ENCODE results near the gene TRAF3IP1. TPM values are rescaled to one million over a fixed set of nuclear protein-coding genes. Genes with fewer than 3 reads are reported as not detected.

The TRAF3IP1 gene
- total RNA-seq, 1 experiment from 2014 or later, result 8.2 TPM

DNA sequence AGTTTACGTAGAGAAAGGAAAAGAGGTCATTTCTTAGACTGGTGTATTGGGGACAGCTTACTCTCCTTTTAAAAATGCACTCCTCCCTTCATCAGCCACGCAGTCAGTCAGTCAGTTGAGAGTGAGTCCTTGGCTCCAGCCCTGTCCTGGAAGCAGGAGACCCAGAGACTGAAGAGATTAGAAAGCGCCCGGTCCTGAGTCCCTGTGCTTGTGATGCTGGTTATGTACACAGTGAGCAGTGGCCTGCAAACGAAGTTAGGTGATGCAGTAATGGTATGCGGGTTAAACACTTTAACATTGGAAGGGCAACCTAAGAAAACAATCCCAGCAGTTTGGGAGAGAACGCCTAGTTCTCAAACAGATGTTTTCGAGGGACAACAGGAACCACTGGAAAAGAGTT lies 100.1 kb downstream of the TRAF3IP1 start:
- no TSS peak for BruUV-seq (replicated peaks)
- intact Hi-C loops (cut with micrococcal nuclease), result no loop called here
- DNase-seq (no peak), ATAC-seq (no peak)
- H3K9ac ChIP-seq (ENCODE audit: low read length), result no peak overlapping the region
- no peak overlapping the region for H3K27ac ChIP-seq (ENCODE audit: low read length)
- peaks cover 4% of the 10 kb centered on the region; the same call in 1 of the 2 replicates for H3K9me3 ChIP-seq (ENCODE audit: low read length)
- no peaks in the 10 kb centered on the region; the same call in 1 of the 2 replicates for H3K36me3 ChIP-seq (ENCODE audit: low read depth, low read length)
- no peak overlapping the region for H2AFZ ChIP-seq (ENCODE audit: low read length)
- no peaks in the 10 kb centered on the region for H3K27me3 ChIP-seq (ENCODE audit: low read length)
- TF ChIP-seq, protein P1, sequence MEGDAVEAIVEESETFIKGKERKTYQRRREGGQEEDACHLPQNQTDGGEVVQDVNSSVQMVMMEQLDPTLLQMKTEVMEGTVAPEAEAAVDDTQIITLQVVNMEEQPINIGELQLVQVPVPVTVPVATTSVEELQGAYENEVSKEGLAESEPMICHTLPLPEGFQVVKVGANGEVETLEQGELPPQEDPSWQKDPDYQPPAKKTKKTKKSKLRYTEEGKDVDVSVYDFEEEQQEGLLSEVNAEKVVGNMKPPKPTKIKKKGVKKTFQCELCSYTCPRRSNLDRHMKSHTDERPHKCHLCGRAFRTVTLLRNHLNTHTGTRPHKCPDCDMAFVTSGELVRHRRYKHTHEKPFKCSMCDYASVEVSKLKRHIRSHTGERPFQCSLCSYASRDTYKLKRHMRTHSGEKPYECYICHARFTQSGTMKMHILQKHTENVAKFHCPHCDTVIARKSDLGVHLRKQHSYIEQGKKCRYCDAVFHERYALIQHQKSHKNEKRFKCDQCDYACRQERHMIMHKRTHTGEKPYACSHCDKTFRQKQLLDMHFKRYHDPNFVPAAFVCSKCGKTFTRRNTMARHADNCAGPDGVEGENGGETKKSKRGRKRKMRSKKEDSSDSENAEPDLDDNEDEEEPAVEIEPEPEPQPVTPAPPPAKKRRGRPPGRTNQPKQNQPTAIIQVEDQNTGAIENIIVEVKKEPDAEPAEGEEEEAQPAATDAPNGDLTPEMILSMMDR (conservative IDR thresholded peaks at IDR 0.05; ENCODE audit: low read depth, low read length), result no peak
- TF ChIP-seq EZH2phosphoT487 (IDR thresholded peaks at IDR 0.05; ENCODE audit: borderline replicate concordance, low read length) (no peak), EZH2 (IDR thresholded peaks at IDR 0.05; ENCODE audit: low read length, unreplicated experiment) (no peak)
- POLR2A ChIA-PET (ENCODE audit: unreplicated experiment), result no interaction called here
- H3F3A ChIP-seq (ENCODE audit: low read length, unreplicated experiment), result no peaks in the 10 kb centered on the region
- no peaks in the 10 kb centered on the region for H3K79me2 ChIP-seq (ENCODE audit: low read length)
- H3K9me2 ChIP-seq (replicated peaks; ENCODE audit: low read length), result no peaks in the 10 kb centered on the region
- peaks cover 4% of the 10 kb centered on the region; the same call in 1 of the 2 replicates for H3K4me1 ChIP-seq (ENCODE audit: insufficient read depth, low read length)
- H3K4me2 ChIP-seq (ENCODE audit: low read length), result no peak overlapping the region
- no peak overlapping the region for H3K4me3 ChIP-seq (ENCODE audit: low read length)
- CTCF ChIA-PET, result no interaction called here
- no peaks in the 10 kb centered on the region for H4K20me1 ChIP-seq (ENCODE audit: low read length)

DNA sequence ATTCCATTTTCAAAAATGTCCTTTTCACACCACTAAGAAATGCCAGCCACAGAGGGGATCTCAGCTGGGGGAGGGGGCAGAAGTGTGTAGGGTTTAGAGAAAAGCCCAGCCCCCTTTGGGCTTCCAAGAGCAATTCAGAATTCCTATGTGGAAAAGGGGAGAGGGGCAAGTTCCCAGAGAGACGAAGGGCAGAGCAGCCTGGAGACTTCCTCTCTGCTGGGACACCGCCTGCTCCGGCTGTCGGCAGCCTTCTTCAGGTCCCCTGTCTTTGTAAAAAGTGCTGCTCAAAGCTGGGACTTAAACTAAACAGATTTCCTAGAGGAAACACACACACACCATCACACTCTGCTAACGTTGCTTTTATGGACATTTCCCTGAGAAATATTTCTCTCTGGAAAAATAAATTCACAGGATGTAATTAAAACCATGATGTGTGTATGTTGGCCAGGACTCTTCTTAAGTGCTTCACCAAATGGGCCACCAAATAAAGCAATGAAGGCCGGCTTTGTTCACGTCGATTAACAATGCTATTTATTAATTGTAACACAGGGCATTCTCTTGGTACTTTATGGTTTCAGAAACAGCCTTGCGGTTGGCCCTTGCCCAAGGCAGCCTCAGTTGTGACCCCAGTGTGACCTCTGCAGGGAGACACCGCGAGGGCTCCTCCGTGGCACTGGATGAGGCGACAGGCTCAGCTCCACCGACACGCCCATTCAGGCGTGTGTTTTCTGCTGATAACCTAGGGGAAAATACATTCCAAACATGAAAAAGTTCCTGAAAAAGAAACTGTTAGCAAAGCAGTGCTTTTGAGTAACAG lies 100.8 kb downstream of the TRAF3IP1 start:
- H3K4me3 ChIP-seq (ENCODE audit: low read length), result no peak overlapping the region
- H3K79me2 ChIP-seq (ENCODE audit: low read length), result no peaks in the 10 kb centered on the region
- BruUV-seq (replicated peaks), result no TSS peak
- ATAC-seq (no peak), DNase-seq (no peak)
- no peak overlapping the region for H2AFZ ChIP-seq (ENCODE audit: low read length)
- TF ChIP-seq, protein P1 (conservative IDR thresholded peaks at IDR 0.05; ENCODE audit: low read depth, low read length), result no peak
- TF ChIP-seq EZH2phosphoT487 (IDR thresholded peaks at IDR 0.05; ENCODE audit: borderline replicate concordance, low read length), result no peak
- no peaks in the 10 kb centered on the region for H3K36me3 ChIP-seq (ENCODE audit: low read depth, low read length)
- no peaks in the 10 kb centered on the region for H3K9me2 ChIP-seq (replicated peaks; ENCODE audit: low read length)
- H3K4me2 ChIP-seq (ENCODE audit: low read length), result no peak overlapping the region
- no peaks in the 10 kb centered on the region for H3F3A ChIP-seq (ENCODE audit: low read length, unreplicated experiment)
- intact Hi-C loops (cut with micrococcal nuclease), result no loop called here
- no peak overlapping the region for H3K27ac ChIP-seq (ENCODE audit: low read length)
- no peak overlapping the region for H3K9ac ChIP-seq (ENCODE audit: low read length)
- ChIA-PET CTCF (no interaction called here), POLR2A (ENCODE audit: unreplicated experiment) (no interaction called here)
- H3K4me1 ChIP-seq (ENCODE audit: insufficient read depth, low read length), result peaks cover 4% of the 10 kb centered on the region; the same call in 1 of the 2 replicates
- H3K9me3 ChIP-seq (ENCODE audit: low read length), result no peaks in the 10 kb centered on the region
- H3K27me3 ChIP-seq (ENCODE audit: low read length), result no peaks in the 10 kb centered on the region
- H4K20me1 ChIP-seq (ENCODE audit: low read length), result no peaks in the 10 kb centered on the region

DNA sequence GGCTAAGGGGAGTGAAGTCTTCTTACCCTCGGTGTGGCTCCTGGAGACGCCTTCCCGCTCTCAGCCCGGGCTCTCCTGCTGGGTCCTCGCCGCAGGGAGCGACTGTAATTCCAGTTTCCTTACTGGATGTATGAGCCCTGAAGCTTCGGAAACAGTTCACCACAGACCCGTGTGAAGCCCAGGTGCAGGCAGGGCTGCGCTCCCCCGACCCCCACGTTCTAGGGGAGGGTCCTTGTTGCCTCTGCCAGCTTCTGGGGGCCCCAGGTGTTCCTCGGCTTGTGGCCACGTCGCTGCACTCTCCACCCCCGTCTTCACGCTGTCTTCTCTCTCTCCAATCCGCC lies 101.3 kb downstream of the TRAF3IP1 start:
- Histone ChIP-seq H3K36me3 (ENCODE audit: low read depth, low read length) (no peaks in the 10 kb centered on the region), H3K9me2 (replicated peaks; ENCODE audit: low read length) (no peaks in the 10 kb centered on the region), H3K9me3 (ENCODE audit: low read length) (no peaks in the 10 kb centered on the region), H3K27me3 (ENCODE audit: low read length) (no peaks in the 10 kb centered on the region), H3K4me1 (ENCODE audit: insufficient read depth, low read length) (peaks cover 4% of the 10 kb centered on the region; the same call in 1 of the 2 replicates), H3K79me2 (ENCODE audit: low read length) (no peaks in the 10 kb centered on the region), H3K9ac (ENCODE audit: low read length) (no peak overlapping the region), H3K4me3 (ENCODE audit: low read length) (no peak overlapping the region), H3F3A (ENCODE audit: low read length, unreplicated experiment) (no peaks in the 10 kb centered on the region), H3K4me2 (ENCODE audit: low read length) (no peak overlapping the region), H2AFZ (ENCODE audit: low read length) (no peak overlapping the region), H4K20me1 (ENCODE audit: low read length) (no peaks in the 10 kb centered on the region), H3K27ac (ENCODE audit: low read length) (no peak overlapping the region)
- DNase-seq (no peak), ATAC-seq (no peak)
- TF ChIP-seq, protein P1 (conservative IDR thresholded peaks at IDR 0.05; ENCODE audit: low read depth, low read length), result no peak
- TF ChIP-seq EZH2phosphoT487 (IDR thresholded peaks at IDR 0.05; ENCODE audit: borderline replicate concordance, low read length), result no peak
- TF ChIP-seq EZH2 (IDR thresholded peaks at IDR 0.05; ENCODE audit: low read length, unreplicated experiment), result no peak
- ChIA-PET POLR2A (ENCODE audit: unreplicated experiment) (interaction anchor here (0.8 kb wide), 1 partner anchor 770 kb away, joined by 56 read pairs; no protein-coding TSS in a partner anchor), CTCF (no interaction called here)
- no TSS peak for BruUV-seq (replicated peaks)
- intact Hi-C loops (cut with micrococcal nuclease), result no loop called here
